ENCODE measurements around the gene GNG14. TPM values are rescaled to one million over a fixed set of nuclear protein-coding genes. Genes with fewer than 3 reads are reported as not detected.

GNG14 gene
- total and polyA plus RNA-seq, 2 of the 13 experiments (the other 11 are each of a cell fraction or from before 2014, with no cell fraction given) = not detected

- TF ChIP-seq ZNF274 (CRISPR knock-in tag; IDR thresholded peaks at IDR 0.05) (no peak), CCDC6 (CRISPR knock-in tag; IDR thresholded peaks at IDR 0.05) (peak; percentile 19; the same call in 1 of the 2 replicates), HDAC1 (CRISPR knock-in tag; IDR thresholded peaks at IDR 0.05) (peak; percentile 80), ZNF441 (CRISPR knock-in tag; IDR thresholded peaks at IDR 0.05; ENCODE audit: borderline replicate concordance) (no peak), ZNF737 (CRISPR knock-in tag; IDR thresholded peaks at IDR 0.05; ENCODE audit: borderline replicate concordance) (no peak), ZNF558 (CRISPR knock-in tag; IDR thresholded peaks at IDR 0.05; ENCODE audit: borderline replicate concordance) (no peak), FOXA3 (CRISPR knock-in tag; IDR thresholded peaks at IDR 0.05) (peak; percentile 51), AGO1 (IDR thresholded peaks at IDR 0.05; ENCODE audit: low read depth, low read length, poor library complexity, severe bottlenecking) (no peak), ZNF33B (CRISPR knock-in tag; IDR thresholded peaks at IDR 0.05) (no peak), RBFOX2 (IDR thresholded peaks at IDR 0.05; ENCODE audit: low read depth, low read length) (peak; percentile 60), ATF7 (IDR thresholded peaks at IDR 0.05) (no peak), ATF7 (CRISPR knock-in tag; IDR thresholded peaks at IDR 0.05) (no peak; the same call in 1 of the 2 replicates), FOSL2 (CRISPR knock-in tag; IDR thresholded peaks at IDR 0.05) (peak; percentile 41; the same call in 1 of the 2 replicates), JARID2 (CRISPR knock-in tag; IDR thresholded peaks at IDR 0.05; ENCODE audit: insufficient replicate concordance) (no peak), TMF1 (CRISPR knock-in tag; IDR thresholded peaks at IDR 0.05; ENCODE audit: low read depth) (peak; percentile 19; the same call in 1 of the 2 replicates), MYC (CRISPR knock-in tag; IDR thresholded peaks at IDR 0.05; ENCODE audit: borderline replicate concordance) (peak; percentile 81), ZNF232 (CRISPR knock-in tag; IDR thresholded peaks at IDR 0.05; ENCODE audit: borderline replicate concordance) (no peak), MEIS1 (CRISPR knock-in tag; IDR thresholded peaks at IDR 0.05; ENCODE audit: borderline replicate concordance) (no peak), FOXO1 (CRISPR knock-in tag; IDR thresholded peaks at IDR 0.05) (peak; percentile 44; the same call in 1 of the 2 replicates), THAP8 (CRISPR knock-in tag; IDR thresholded peaks at IDR 0.05; ENCODE audit: borderline replicate concordance) (no peak)
- TF ChIP-seq, protein P1, sequence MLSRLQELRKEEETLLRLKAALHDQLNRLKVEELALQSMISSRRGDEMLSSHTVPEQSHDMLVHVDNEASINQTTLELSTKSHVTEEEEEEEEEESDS (CRISPR knock-in tag; IDR thresholded peaks at IDR 0.05; ENCODE audit: borderline replicate concordance) = no peak
- TF ChIP-seq, protein P2, sequence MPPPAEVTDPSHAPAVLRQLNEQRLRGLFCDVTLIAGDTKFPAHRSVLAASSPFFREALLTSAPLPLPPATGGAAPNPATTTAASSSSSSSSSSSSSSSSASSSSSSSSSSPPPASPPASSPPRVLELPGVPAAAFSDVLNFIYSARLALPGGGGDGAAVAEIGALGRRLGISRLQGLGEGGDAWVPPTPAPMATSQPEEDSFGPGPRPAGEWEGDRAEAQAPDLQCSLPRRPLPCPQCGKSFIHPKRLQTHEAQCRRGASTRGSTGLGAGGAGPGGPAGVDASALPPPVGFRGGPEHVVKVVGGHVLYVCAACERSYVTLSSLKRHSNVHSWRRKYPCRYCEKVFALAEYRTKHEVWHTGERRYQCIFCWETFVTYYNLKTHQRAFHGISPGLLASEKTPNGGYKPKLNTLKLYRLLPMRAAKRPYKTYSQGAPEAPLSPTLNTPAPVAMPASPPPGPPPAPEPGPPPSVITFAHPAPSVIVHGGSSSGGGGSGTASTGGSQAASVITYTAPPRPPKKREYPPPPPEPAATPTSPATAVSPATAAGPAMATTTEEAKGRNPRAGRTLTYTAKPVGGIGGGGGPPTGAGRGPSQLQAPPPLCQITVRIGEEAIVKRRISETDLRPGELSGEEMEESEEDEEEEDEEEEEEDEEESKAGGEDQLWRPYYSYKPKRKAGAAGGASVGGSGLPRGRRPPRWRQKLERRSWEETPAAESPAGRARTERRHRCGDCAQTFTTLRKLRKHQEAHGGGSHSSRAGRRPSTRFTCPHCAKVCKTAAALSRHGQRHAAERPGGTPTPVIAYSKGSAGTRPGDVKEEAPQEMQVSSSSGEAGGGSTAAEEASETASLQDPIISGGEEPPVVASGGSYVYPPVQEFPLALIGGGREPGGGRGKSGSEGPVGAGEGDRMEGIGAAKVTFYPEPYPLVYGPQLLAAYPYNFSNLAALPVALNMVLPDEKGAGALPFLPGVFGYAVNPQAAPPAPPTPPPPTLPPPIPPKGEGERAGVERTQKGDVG (CRISPR knock-in tag; IDR thresholded peaks at IDR 0.05; ENCODE audit: borderline replicate concordance) = no peak
These were observed 35.0 kb downstream of the GNG14 start (continued) for GRCh38 chr19:12722566-12723380.
